Fibroblast of skin of right quadriceps (primary cell): ENCODE data around the gene GARIN5A.
"Not testable (repeated sequence)": the region's sequence is repeated elsewhere in the genome, so short reads cannot be mapped to it uniquely, and the experiment has no call there.

Experiments
- DNase-seq: peaks from one replicate; pipeline ENCODE4 v3.0.0-alpha.2; 2013

Gene GARIN5A

GRCh38 chr19:50461066-50461875 is 15.4 kb downstream of the GARIN5A start:
- peak; percentile 46 for DNase-seq

- peak; percentile 15 for DNase-seq
These were observed 16.4 kb downstream of the GARIN5A start for GRCh38 chr19:50460161-50460765.

- DNase-seq: no peak
These were observed 17.0 kb downstream of the GARIN5A start for GRCh38 chr19:50459638-50460037.

GRCh38 chr19:50459067-50459456 is 17.6 kb downstream of the GARIN5A start:
- no peak for DNase-seq

- DNase-seq: no peak
These were observed 18.1 kb downstream of the GARIN5A start for GRCh38 chr19:50458396-50459066.

GRCh38 chr19:50457300-50457699 is 19.3 kb downstream of the GARIN5A start:
- DNase-seq: no peak

GRCh38 chr19:50455992-50456391 is 20.7 kb downstream of the GARIN5A start:
- no peak for DNase-seq

GRCh38 chr19:50453243-50453642 is 23.4 kb downstream of the GARIN5A start:
- no peak for DNase-seq

- DNase-seq: no peak
These were observed 25.5 kb downstream of the GARIN5A start for GRCh38 chr19:50451223-50451534.

- no peak for DNase-seq
These were observed 26.1 kb downstream of the GARIN5A start for GRCh38 chr19:50450369-50451222.

- no peak for DNase-seq
These were observed 27.3 kb downstream of the GARIN5A start for GRCh38 chr19:50449236-50449899.

GRCh38 chr19:50447750-50448149 is 28.9 kb downstream of the GARIN5A start:
- DNase-seq: no peak

GRCh38 chr19:50447053-50447452 is 29.6 kb downstream of the GARIN5A start:
- DNase-seq: no peak

- DNase-seq: no peak
These were observed 32.6 kb downstream of the GARIN5A start for GRCh38 chr19:50444059-50444458.

GRCh38 chr19:50439130-50439529 is 37.5 kb downstream of the GARIN5A start:
- not testable (repeated sequence) for DNase-seq

- DNase-seq: no peak
These were observed 38.7 kb downstream of the GARIN5A start for GRCh38 chr19:50437862-50438449.

- no peak for DNase-seq
These were observed 41.0 kb downstream of the GARIN5A start for GRCh38 chr19:50435627-50436026.

GRCh38 chr19:50435221-50435620 is 41.4 kb downstream of the GARIN5A start:
- no peak for DNase-seq

GRCh38 chr19:50434525-50434924 is 42.1 kb downstream of the GARIN5A start:
- DNase-seq: no peak

- no peak for DNase-seq
These were observed 43.2 kb downstream of the GARIN5A start for GRCh38 chr19:50433201-50434180.
